MM.1S (cell line): ENCODE results near the gene CD200R1L.

Experiments
- CTCF ChIP-seq: fragments of 300-600 bp; sonication (generic); IDR thresholded peaks from 2 replicates; pipeline ENCODE4 v1.5.1; 2016; ENCODE audit warnings: antibody characterized with exemption, low read length, mixed read lengths
- EZH2 ChIP-seq: fragments of 300-600 bp; sonication (generic); optimal IDR thresholded peaks from 2 replicates; pipeline ENCODE3; 2017; ENCODE audit warnings: low read depth, mild to moderate bottlenecking, antibody characterized with exemption, low read length, mixed read lengths
- EZH2phosphoT487 ChIP-seq: fragments of 300-600 bp; sonication (generic); IDR thresholded peaks from 2 replicates; pipeline ENCODE4 v1.6.1; 2018; ENCODE audit warnings: antibody characterized with exemption, low read length

GRCh38 chr3:112786881-112787579 is 59.6 kb downstream of the CD200R1L start:
- no peak for TF ChIP-seq CTCF
- no peak for TF ChIP-seq EZH2
- no peak for TF ChIP-seq EZH2phosphoT487
